Body of pancreas (tissue), 4 donors: ENCODE measurements around the gene HRH1.

Experiments used
- CTCF ChIP-seq, 7 experiments: fragments of 450-650 bp in 4 of 7; fragments of 200-600 bp in 3 of 7; sonication (generic) in 3 of 7; IDR thresholded peaks; one replicate each; pipeline ENCODE4 v1.5.1; 2016 to 2019; ENCODE audit warnings: antibody characterized with exemption in 7 of 7
- POLR2A ChIP-seq, 3 donors: fragments of 450-650 bp; IDR thresholded peaks; one replicate each; pipeline ENCODE4 v1.6.1; 2016; ENCODE audit warnings: antibody characterized with exemption in 3 of 3, mild to moderate bottlenecking in 2 of 3

DNA sequence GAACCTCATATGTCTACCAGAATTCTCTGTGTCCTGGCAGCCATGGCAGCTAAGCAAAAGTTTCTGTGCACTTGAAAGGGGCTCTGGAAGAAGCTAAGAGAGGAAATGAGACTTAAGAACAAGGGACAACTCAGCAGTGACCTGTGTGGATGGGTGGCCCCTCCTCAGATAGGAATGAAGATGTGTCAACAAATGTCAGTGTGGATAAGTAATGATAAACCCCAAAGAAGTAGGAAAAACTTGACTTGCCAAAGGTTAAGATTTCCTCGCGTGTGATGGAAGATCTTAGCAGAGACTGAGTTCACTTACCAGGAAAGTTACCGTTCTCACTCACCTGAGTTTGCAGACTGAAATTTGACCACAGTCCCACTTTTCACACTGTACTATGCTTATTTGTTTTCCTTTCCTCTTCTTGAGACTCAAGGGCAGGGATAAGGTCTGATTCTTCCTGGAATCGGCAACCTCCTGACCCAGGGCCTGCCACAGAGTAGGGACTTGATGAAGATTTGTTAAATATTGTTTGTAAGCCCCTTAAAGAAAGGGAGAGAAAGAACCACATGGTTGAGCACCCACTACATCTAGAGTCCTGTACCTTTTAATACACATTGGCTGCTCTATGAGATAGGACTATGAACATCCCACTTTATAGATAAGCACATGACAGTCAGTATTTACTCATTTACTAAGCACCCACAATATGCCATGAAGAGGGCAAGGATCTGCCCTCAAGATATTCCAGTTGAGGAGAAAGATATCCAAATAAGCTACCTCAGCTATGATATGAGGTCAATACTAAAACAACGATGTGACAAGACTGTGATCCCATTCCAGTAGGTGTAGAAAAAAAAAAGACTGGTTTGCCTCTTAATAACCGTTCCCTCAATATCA is 7.3 kb upstream of the HRH1 start:
- TF ChIP-seq CTCF (IDR thresholded peaks at IDR 0.05) (no peak), POLR2A (IDR thresholded peaks at IDR 0.05) (no peak)
